Transverse colon (tissue), 4 donors: Measurements from ENCODE around the gene C1orf21. TPM values are rescaled to one million over a fixed set of nuclear protein-coding genes. Genes with fewer than 3 reads are reported as not detected.

Source experiments
- DNase-seq: peaks from one replicate; pipeline ENCODE4 v3.0.0-alpha.2; 2019
- H3K27ac ChIP-seq, 4 donors: fragments of 200-600 bp; sonication (generic); 2 replicates each; pipeline ENCODE4 v1.5.1; 2016 to 2018; ENCODE audit warnings: inconsistent platforms in 4 of 4
- H3K27me3 ChIP-seq: fragments of 200-600 bp; sonication (generic); 2 replicates; pipeline ENCODE4 v1.5.1; 2017; ENCODE audit warnings: inconsistent platforms
- H3K36me3 ChIP-seq, 4 donors: fragments of 200-600 bp; sonication (generic); 2 replicates each; pipeline ENCODE4 v1.5.1; 2017 to 2019; ENCODE audit warnings: inconsistent platforms in 4 of 4
- H3K4me1 ChIP-seq, 4 donors: fragments of 200-600 bp; sonication (generic); 2 replicates each; pipeline ENCODE4 v1.5.1; 2017 to 2020; ENCODE audit warnings: inconsistent platforms in 4 of 4
- H3K4me3 ChIP-seq, 4 donors: fragments of 200-600 bp; sonication (generic); 1 replicate in 1 of 4; 2 replicates in 3 of 4; pipeline versions ENCODE4 v1.5.1 to v1.6.1; 2017 to 2019; ENCODE audit warnings: inconsistent platforms in 4 of 4
- H3K9me3 ChIP-seq, 2 donors: fragments of 200-600 bp; sonication (generic); 2 replicates each; pipeline ENCODE4 v1.5.1; 2017 to 2019; ENCODE audit warnings: inconsistent platforms in 2 of 2
- EP300 ChIP-seq: sonication (generic); formaldehyde crosslinking; IDR thresholded peaks from one replicate; pipeline ENCODE4 v1.6.1; 2017; ENCODE audit warnings: antibody characterized with exemption, low read depth
- POLR2A ChIP-seq: fragments of 450-650 bp; IDR thresholded peaks from one replicate; pipeline ENCODE4 v1.6.1; 2016; ENCODE audit warnings: antibody characterized with exemption, mild to moderate bottlenecking, moderate library complexity
- POLR2AphosphoS5 ChIP-seq, 3 donors: sonication (generic); formaldehyde crosslinking; IDR thresholded peaks; one replicate each; pipeline ENCODE4 v1.6.1; 2016; ENCODE audit warnings: antibody characterized with exemption in 3 of 3
- WGBS, 2 donors: methylation state at CpG; one replicate each; pipeline ENCODE4 v1.1.5; 2018; ENCODE audit warnings: low coverage in 1 of 2; 5-methylcytosine and 5-hydroxymethylcytosine counted together
- in situ Hi-C, 4 donors: fragments of 200-750 bp; cut with MboI; loops; one replicate each; pipeline versions ENCODE4 v1.15.0 to v1.15.1; 2017; ENCODE audit warnings: low sequenced_read_pairs in 3 of 4, low pct_ligation_motif_present in 1 of 4, low pct_unique_long_range_greater_than_20kb in 1 of 4
- intact Hi-C: fragments of 100-400 bp; cut with DNase I; formaldehyde crosslinking; loops from one replicate; pipeline ENCODE4 v1.15.1; 2023; ENCODE audit warnings: low total_unique reads
- total RNA-seq, 4 donors: library from RNA; depleted of rRNA; stranded (reverse); fragments of >200 nt; gene quantifications; one replicate each; pipeline ENCODE4 v1.1.0, GENCODE V29; 2016
- TF ChIP-seq, protein P1 (sequence below), 5 experiments: fragments of 200-600 bp in 3 of 5; fragments of 450-650 bp in 2 of 5; sonication (generic) in 3 of 5; IDR thresholded peaks; 1 replicate in 2 of 5; 2 replicates in 3 of 5; pipeline ENCODE4 v1.5.1; 2016 to 2017; ENCODE audit warnings: antibody characterized with exemption in 5 of 5, inconsistent platforms in 3 of 5, mild to moderate bottlenecking in 2 of 5, moderate library complexity in 1 of 5

C1orf21 gene
- total RNA-seq, 4 donors from 2014 or later: 38.4 to 70.0 (median 62.4) TPM

DNA sequence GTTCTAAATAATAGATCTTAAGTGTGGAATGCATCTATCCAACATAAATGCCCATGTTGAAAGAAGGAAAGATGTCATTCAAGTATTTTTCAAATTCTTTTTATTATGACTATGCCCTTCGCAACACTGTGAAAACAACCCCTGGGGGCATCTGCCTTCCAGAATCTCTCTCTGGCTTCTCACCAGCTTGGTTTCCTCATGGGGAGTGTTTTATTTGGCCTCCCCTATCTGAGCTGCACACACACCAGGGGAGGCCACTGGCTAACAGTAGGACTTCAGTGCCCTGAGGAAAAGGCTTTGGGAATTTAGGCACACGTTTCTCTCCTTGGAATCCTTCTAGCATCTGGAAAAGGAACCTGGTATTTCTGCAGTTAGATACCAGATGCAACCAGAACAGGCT, 237.2 kb downstream of the C1orf21 start:
- TF ChIP-seq, protein P1, sequence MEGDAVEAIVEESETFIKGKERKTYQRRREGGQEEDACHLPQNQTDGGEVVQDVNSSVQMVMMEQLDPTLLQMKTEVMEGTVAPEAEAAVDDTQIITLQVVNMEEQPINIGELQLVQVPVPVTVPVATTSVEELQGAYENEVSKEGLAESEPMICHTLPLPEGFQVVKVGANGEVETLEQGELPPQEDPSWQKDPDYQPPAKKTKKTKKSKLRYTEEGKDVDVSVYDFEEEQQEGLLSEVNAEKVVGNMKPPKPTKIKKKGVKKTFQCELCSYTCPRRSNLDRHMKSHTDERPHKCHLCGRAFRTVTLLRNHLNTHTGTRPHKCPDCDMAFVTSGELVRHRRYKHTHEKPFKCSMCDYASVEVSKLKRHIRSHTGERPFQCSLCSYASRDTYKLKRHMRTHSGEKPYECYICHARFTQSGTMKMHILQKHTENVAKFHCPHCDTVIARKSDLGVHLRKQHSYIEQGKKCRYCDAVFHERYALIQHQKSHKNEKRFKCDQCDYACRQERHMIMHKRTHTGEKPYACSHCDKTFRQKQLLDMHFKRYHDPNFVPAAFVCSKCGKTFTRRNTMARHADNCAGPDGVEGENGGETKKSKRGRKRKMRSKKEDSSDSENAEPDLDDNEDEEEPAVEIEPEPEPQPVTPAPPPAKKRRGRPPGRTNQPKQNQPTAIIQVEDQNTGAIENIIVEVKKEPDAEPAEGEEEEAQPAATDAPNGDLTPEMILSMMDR (IDR thresholded peaks at IDR 0.05): no peak
- TF ChIP-seq POLR2A: no peak
- TF ChIP-seq POLR2AphosphoS5 (IDR thresholded peaks at IDR 0.05): no peak
- no peak for TF ChIP-seq EP300

DNA sequence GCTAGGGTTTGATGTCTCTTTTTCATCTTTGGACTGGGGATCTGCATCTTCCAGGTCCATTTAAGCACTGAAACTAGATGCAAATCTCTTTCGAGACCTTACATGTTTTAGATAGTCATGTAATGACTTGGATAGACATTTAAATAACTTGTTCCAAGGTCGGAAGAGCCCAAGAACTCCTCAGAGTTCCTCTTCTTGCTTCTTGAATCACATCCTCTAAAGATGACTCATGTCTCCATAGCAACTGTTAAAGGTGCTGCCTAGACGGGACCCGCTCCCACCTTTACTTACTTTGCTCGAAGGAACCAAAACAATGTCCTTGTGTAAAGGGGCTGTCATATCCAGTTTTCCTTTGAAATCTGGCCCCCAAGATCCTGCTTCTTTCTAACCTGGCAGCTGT, 237.8 kb downstream of the C1orf21 start:
- in situ Hi-C loops (no loop called here), intact Hi-C loops (no loop called here)
- peak overlapping the region in 3 of 4 donors; percentile 83 to 93 (median 85) for H3K27ac ChIP-seq
- H3K27me3 ChIP-seq: no peaks in the 10 kb centered on the region
- H3K36me3 ChIP-seq: no peaks in the 10 kb centered on the region
- H3K4me1 ChIP-seq: peaks cover 26 to 64% (median 30%) of the 10 kb centered on the region in 4 donors
- TF ChIP-seq EP300: no peak
- no peak for TF ChIP-seq POLR2A
- H3K9me3 ChIP-seq: no peaks in the 10 kb centered on the region
- no peak for DNase-seq
- H3K4me3 ChIP-seq: no peak overlapping the region
- 83 to 87% methylated on average over 5 of the region's 5 CpGs for WGBS, 2 donors

More for the DNA sequence above, 237.2 kb downstream of the C1orf21 start:
- Histone ChIP-seq H3K36me3 (no peaks in the 10 kb centered on the region), H3K27ac (peak overlapping the region; percentile 83 to 93 (median 86)), H3K27me3 (no peaks in the 10 kb centered on the region), H3K9me3 (no peaks in the 10 kb centered on the region), H3K4me1 (peaks cover 26 to 61% (median 30%) of the 10 kb centered on the region in 4 donors), H3K4me3 (no peak overlapping the region)
- intact Hi-C loops: no loop called here
- in situ Hi-C loops: no loop called here
- 74 to 89% methylated on average over 2 of the region's 2 CpGs for WGBS, 2 donors
- DNase-seq: no peak

DNA sequence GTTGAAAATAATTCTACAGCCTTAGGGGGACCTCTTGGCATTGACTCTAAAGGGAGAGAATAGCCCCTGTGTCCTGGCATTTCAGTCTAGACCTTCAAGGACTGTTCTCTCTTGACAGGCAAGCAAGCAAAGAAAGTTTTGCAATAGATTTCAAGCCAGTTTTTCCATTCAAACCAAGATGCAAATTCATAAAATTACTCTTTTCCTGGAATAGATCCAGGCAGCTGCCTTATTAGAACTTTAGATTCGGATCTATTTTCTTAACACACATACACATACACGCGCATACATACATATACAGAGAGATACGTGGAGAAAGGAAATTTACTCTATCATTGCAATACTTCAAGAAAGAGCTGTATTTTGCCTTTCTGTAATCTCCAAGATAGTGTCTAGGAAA, 238.4 kb downstream of the C1orf21 start:
- 89 to 96% methylated on average over 4 of the region's 4 CpGs for WGBS, 2 donors
- intact Hi-C loops (no loop called here), in situ Hi-C loops (no loop called here)
- Histone ChIP-seq H3K27ac (peak overlapping the region in 2 of 4 donors; percentile 2 to 27), H3K9me3 (no peaks in the 10 kb centered on the region), H3K4me3 (no peak overlapping the region), H3K4me1 (peaks cover 26 to 61% (median 30%) of the 10 kb centered on the region in 4 donors), H3K36me3 (no peaks in the 10 kb centered on the region), H3K27me3 (no peaks in the 10 kb centered on the region)
- no peak for DNase-seq
- TF ChIP-seq POLR2AphosphoS5 (IDR thresholded peaks at IDR 0.05): no peak
- no peak for TF ChIP-seq EP300

DNA sequence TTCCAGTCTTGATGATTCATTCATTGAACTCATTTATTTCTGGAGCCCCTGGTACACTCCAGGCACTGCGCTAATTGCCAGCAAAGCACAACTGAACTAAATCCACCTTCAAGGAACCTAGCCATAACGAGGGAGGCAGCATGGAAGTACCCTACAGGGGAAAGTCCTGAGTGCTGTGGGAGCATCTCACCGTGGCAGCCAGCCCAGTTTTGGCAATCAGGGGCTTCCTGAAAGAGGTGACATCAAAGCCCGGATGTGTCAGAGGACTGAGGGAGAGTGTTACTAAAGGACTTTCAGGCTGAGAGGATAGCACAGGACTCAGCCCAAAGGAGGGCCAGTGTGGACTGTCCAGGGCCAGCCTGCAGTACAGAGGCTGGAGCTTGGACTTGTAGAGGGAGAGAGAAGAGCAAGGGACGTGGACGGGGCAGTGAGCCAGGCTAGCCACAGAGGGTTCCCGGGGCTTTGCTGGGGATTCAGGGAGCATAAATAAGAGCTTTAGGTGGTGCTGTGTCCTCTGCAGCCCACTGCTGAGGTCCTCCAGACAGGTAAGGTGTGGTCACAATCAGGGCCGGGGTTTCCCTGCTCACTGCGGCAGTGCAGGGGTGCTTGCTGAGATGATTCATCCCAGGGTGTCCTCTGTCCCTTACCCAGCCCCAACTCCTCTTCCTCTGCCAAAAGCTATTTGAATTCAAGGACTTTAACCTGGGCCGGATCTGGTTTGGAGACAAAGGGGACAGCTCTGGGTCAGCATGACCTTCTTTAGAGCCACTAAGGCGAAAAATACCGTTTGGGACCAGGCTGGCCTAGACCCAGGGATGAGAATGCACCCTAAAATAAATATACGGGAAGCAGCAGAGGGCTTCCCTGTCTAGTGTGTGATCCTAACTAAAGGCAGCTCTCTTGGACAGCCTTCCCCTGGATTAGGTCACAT, 239.5 kb downstream of the C1orf21 start:
- no peaks in the 10 kb centered on the region for H3K9me3 ChIP-seq
- H3K4me1 ChIP-seq: peaks cover 26 to 54% (median 28%) of the 10 kb centered on the region in 4 donors
- H3K27ac ChIP-seq: peak overlapping the region in 3 of 4 donors; percentile 17 to 27 (median 27)
- DNase-seq: peak; percentile 21
- no peaks in the 10 kb centered on the region for H3K36me3 ChIP-seq
- no peaks in the 10 kb centered on the region for H3K27me3 ChIP-seq
- intact Hi-C loops: no loop called here
- no peak overlapping the region for H3K4me3 ChIP-seq
- TF ChIP-seq POLR2AphosphoS5 (IDR thresholded peaks at IDR 0.05) (no peak), EP300 (no peak), POLR2A (no peak)
- TF ChIP-seq, protein P1 (IDR thresholded peaks at IDR 0.05): no peak
- in situ Hi-C loops: no loop called here
- WGBS, 2 donors: 59 to 70% methylated on average over 2 to 13 of the region's 13 CpGs

DNA sequence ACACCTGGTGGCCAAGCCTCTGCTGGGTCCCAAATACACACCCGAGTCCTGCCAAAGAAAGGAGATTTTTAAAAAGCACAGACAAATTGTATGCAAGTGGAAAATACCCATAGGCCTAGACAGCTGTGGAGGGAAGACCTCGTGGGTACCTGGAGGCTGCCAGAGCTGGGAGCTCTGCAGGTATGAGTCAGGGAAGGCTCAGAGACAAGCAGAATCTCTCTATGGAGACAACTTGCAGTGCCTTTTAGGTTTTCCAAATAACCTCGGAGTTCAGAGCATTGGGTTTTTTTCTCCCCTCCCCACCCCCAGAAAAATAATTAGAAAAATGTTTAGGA, 240.1 kb downstream of the C1orf21 start:
- no peak for DNase-seq
- in situ Hi-C loops (no loop called here), intact Hi-C loops (no loop called here)
- peaks cover 21 to 48% (median 23%) of the 10 kb centered on the region in 4 donors for H3K4me1 ChIP-seq
- H3K27ac ChIP-seq: peak overlapping the region in 3 of 4 donors; percentile 17 to 27 (median 27)
- no peaks in the 10 kb centered on the region for H3K27me3 ChIP-seq
- no peaks in the 10 kb centered on the region for H3K36me3 ChIP-seq
- WGBS, 2 donors: 60 to 77% methylated on average over 1 to 3 of the region's 3 CpGs
- no peaks in the 10 kb centered on the region for H3K9me3 ChIP-seq
- no peak overlapping the region for H3K4me3 ChIP-seq
- TF ChIP-seq POLR2AphosphoS5 (IDR thresholded peaks at IDR 0.05): no peak
- TF ChIP-seq, protein P1 (IDR thresholded peaks at IDR 0.05): no peak
- TF ChIP-seq POLR2A: no peak
- no peak for TF ChIP-seq EP300
